Left renal cortex interstitium (tissue), 4 donors: Measurements from ENCODE around the gene PRKRA. TPM values are rescaled to one million over a fixed set of nuclear protein-coding genes. Genes with fewer than 3 reads are reported as not detected.
"Not testable (repeated sequence)": the region's sequence is repeated elsewhere in the genome, so short reads cannot be mapped to it uniquely, and the experiment has no call there.

Experiments used
- DNase-seq, 4 donors: peaks; one replicate each; pipeline ENCODE4 v3.0.0-alpha.2; 2013; ENCODE audit warnings: low read depth in 4 of 4, low spot score in 2 of 4, missing footprints in 1 of 4
- polyA plus RNA-seq, 4 donors: library from polyadenylated mRNA; unstranded; fragments of 120-200 nt; gene quantifications; one replicate each; pipeline ENCODE4 v1.2.1, GENCODE V29; 2013; ENCODE audit not compliant: insufficient read length in 4 of 4

Gene PRKRA
- polyA plus RNA-seq = 10 to 100 TPM; 70.8 to 89.7 (median 79.2) TPM

DNA sequence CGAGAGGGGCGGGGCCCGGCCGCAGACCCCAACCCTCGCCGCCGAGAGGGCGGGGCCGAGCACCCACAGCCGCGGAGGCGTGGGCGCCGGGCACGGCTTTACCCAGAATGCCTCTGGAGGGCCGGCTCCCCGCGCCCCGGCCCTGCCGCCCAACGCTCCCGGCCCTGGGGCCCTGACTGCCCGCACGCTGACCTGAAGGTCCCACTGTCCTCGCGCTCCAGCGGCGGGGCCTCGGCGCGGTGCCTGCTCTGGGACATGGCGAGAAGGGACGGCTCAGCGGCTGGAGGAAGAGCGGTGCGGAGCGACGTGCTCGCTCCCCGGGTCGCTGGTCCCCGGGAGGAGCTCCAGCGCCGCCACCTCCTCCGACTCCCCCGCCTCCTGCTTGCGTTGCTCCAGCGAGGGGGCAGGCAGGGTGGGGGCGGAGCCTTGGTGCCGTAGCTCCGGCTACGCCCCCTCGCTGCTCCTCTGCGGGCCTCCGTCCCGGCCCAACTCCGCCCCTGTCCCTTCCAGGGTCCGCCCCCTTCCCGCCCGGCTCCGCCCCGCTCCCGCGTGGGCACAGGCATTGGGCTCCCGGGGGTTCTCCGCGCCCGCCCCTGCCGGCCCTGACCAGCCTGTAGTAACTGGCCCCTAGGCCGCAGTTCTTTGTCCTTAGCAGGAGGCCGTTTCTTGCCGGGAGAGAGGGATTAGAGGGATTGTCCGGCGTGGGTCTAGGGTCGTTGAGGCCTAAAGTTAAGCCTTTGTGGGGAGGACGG lies at the start of gene PRKRA, which contains the start of gene PJVK:
TSS of gene PRKRA (minus strand) at position 402 of the 752 bp plus-strand sequence. CDS start at position 257, 145 bp downstream.
TSS of gene PJVK (plus strand) at position 605 of the 752 bp plus-strand sequence. CDS start 2,032 bp downstream, outside the sequence.
- peak; percentile 91 to 95 (median 94) for DNase-seq

DNA sequence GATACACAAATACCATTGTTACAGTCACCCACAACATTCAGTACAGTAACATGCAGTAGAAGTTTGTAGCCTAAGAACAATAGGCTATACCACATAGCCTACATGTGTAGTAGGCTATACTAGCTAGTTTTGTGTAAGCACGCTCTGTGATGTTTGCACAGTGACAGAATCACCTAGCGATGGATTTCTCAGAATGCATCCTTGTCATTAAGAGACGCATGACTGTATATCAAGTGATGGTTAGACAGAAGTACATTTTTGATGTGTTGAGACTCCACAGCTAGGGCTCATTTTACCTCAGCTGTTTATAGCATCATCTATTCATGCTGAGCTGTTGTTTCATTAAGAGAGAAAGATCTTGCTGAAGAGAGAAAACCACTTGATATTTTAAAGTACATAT lies 48.7 kb upstream of the PRKRA start:
- no peak for DNase-seq

DNA sequence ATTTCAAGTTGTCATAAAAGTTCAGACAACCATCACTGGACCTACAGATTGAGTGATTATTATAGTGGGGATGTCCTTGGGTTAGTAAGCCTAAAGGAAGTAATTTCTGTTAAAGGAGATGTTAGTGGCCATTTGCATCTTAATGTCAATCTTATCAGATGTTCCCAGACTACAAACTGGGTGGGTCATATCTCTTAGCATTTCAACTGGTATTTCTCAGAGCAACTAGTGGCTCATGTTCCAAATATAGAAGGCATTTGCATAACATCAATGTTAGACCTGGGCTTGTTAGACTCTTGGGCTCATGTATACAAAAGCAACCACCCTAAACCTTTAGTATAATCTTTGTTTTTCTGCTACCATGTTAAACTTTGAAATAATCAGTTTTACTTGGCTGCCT lies 47.2 kb upstream of the PRKRA start:
- DNase-seq = no peak

DNA sequence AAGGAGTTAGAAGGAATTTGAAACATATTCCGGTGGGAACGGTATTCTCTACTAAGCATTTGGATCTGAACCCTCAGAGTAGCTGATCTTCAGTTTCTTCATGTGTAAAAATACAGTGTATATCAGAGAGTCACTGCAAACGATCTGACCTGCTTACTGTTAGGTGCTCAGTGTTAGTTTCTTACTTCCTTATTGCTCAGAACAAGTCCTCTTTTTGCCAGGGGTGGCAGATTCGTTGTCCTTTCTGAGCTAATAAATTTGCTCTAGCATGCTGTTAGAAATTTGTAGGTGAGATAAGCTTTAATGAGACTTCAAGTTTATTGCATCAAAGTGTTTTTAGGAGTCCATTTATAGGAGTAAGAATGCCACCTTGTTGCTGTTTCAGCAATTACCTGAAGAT lies 45.1 kb upstream of the PRKRA start:
- DNase-seq = no peak

DNA sequence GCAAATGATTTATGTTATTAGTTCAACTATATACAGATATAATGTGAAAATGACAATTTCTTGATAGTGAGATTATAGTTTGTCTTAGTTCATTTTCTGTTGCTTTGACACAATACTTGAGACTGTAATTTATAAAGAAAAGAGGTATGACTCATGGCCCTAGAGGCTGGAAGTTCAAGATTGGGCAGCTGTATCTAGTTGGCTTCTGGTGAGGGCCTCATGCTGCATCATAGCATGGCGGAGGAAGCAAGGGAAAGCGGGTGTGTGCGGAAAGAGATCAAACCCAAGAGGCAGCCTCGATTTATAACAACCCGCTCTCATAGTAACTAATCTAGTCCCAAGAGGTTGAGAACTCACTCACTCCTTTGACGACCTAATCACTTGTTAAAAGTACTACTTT lies 40.6 kb upstream of the PRKRA start:
- DNase-seq = no peak

DNA sequence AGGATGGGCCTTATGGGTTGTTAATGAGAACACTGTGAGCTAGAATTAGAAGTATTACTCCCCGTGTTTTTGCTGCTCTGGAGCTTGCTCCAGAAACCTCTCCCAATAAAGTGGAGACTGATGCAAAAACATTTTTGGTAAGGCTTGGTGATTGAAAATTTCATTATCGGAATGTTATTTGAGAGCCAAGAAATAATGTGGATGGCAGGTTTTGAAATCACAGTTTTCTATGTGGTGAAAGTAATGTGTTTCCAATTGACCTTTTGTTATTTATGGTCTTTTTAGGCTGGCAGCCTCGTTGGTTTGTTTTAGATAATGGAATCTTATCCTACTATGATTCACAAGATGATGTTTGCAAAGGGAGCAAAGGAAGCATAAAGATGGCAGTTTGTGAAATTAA lies 34.4 kb upstream of the PRKRA start:
- no peak for DNase-seq

DNA sequence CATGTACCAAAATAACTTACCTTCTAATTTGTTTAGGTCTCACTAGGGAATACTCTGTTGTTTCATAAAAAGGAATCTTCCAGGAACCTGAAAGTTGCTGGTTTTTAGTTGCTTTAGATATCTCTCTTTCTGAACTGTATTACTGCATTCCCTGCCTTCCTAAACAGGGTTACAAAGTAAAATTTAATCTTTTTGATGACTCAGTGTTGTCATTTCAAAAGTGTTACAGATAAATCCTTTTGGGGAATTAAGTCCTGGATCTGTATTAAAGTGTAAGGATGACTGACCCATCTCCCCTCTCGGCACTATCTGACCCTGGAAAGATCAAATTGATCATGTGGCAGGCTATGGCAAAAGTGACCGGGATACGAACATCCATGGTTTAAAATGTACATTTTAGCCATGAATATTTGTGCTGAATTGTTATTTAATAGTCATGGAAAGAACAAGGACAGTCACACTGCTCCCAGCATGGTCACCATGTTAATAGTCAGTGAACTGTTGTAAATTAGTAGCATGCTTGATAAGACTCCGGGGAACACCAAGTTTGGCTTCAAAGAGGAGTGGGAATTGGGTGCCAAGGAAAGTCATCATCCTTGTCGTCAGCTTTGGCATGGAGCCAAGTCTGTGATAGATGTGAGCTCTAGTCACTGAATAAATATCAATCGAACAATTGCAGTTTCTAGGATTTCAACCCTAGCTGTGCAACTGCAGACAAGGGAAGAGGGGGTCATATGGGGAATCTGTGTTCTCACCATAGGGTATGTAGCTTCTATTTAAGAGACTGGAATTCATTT lies 33.5 kb upstream of the PRKRA start:
- DNase-seq = no peak

DNA sequence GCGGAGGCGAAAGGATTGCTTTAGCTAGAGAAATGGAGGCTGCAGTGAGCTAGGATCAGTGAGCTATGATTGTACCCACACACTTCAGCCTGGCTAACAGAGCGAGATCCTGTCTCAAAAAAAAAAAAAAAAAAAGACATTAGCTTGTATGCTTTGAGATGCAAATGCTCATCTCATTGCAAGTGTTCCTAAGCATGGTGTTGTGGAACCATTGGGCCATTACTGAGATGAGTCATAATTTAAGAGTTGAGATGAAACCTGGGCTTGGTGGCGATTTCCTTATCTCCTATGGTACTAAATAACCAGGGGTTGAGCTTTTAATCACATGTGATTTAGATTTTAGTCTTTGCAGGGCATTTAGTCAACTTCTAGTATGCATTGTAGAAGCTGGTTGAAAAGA lies 31.5 kb upstream of the PRKRA start:
- no peak for DNase-seq

DNA sequence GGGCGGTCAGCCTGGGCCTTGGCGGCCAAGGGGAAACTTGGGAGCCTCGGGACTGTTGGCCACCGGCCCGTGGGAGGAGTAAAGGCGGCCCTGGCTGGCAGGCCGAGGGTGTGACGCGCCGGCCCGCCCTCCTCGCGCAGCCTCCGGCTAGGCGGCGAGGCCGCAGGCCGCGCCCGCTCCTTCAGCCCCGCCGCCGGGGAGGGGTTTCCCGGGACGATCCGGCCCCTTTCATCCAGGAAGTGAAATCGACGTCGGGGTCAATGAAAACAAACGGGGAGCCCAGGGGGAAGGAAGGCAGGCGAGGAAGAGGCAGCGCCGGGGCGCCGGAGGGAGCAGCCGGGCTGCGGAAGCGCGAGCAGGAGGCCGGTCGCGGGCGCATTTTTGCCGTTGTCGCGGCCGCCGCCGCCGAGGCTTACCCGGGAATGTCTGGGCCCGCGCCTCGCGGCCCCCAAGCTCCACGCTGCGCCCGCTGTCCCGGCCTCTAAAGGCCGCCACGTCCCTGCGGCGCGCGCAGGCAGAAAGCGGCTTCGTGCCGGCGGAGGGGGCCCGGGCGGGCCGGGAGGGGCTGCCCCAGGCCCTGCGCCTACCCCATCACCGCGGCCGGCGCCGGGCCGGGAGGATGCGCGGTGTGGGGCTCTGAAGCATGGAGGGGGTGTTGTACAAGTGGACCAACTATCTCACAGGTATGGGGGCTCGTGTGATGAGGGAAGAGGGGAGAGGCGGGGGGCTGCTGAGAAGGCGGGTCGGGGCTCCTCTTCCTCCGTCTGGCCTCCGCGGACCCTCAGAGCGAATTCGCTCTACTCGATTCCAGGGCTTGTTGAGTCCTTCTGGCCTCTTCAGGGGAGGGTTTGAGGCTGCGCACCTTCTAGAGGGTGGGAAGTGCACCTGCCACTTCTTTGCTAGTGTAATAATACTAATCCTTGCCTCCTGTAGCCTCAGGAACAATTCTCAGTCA lies 29.5 kb upstream of the PRKRA start, which contains the start of gene PLEKHA3:
TSS of gene PLEKHA3 (plus strand) at position 231 of the 955 bp plus-strand sequence. CDS start at position 644, 413 bp downstream.
- DNase-seq = peak; percentile 65 to 86 (median 82)

DNA sequence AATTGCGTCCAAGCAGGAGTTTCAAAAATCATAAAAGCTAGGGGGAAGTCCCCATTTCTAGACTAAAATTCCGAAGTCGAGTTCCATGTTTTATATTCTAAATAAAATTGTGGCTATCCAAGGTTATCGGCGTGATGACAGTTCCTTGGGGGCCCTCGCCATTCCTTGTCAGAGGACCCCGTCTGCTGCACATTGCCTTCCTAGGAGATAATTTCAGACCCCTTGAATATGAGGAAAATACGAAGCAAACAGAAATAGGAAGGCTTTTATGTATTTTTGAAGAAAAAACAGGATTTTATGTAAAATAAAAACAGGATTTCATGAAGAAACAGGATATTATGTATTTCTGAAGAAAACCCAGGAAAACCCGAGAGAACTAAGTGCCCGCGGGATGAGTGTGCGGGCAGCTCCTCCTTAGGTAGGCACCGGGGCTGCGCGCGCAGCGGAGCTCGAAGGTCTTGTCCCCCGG lies 28.8 kb upstream of the PRKRA start:
- no peak for DNase-seq

DNA sequence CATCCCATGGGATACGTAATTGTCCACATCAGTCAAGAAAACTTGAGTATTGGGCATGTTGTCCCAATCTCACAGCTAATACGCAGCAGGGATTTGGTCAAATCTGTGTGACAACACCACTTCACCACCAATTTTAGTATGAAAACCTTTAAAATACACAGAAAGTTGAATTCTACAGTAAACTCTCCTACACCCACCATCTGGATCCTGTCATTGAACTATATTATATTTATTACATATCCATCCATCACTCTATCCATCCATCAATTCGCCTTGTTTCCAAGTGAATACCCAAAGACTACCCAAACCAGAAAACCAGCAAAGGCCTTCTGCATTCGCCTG lies 28.3 kb upstream of the PRKRA start:
- peak in 1 of 4 donors; percentile 3 for DNase-seq

DNA sequence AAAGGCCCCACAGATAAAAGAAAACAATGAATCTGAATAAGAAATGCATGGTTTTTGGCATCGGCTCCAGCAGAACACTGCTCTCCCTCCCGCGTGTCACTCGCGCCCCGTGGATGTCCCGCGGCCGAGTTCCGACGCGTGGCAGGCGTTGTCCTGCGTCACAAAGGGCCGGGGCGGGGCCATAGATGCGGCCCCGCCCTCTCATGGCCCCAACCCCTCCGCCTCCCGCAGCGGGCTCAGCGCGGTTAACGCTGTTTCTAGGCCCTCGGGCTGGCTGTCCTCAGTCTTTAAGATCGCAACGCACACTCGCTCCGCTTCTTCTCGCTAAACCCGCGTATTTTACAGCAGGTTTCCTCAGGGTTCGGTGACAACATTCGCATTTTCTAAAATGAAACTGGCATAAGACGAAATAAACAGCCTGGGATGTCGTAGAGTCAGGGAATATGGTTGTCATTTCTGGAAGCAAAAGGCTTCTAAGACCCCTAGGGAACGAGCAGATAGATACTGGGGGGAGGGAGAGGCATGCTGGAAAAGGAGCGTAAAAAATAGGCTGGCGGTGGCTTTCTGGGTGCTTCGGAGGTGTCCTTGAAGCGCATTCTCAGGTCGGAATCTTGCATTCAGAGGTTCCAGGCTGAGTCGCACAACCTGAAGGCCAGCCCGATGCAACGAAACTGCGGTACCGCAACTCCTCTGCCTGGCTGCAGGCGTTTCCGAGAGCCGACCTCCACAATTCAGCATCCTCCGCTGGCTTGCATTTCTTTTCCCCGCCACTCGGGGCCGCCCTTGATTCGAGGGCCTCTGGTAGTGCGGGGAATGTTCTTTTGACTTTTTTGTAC lies 27.7 kb upstream of the PRKRA start, which contains the start of gene FKBP7:
TSS of gene FKBP7 (minus strand) at position 162 of the 836 bp plus-strand sequence. CDS start at position 61, 101 bp downstream.
- peak; percentile 79 to 95 (median 83) for DNase-seq

DNA sequence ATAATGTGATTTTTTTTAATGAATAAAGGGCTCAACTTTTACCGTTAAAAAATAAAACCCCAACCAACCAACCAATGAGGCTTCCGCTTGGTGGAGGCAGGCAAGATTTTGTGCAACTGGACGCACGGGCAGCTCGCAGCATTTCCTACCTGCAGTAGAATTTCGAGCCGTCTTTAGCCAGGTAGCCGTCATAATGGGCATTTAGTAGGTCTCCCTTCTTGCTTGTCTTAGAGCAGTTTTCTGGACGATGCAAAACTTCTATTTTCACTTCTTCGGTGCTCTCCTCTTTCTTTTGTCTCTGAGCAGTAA lies 27.1 kb upstream of the PRKRA start:
- DNase-seq = peak in 2 of 4 donors; percentile 24 to 63

DNA sequence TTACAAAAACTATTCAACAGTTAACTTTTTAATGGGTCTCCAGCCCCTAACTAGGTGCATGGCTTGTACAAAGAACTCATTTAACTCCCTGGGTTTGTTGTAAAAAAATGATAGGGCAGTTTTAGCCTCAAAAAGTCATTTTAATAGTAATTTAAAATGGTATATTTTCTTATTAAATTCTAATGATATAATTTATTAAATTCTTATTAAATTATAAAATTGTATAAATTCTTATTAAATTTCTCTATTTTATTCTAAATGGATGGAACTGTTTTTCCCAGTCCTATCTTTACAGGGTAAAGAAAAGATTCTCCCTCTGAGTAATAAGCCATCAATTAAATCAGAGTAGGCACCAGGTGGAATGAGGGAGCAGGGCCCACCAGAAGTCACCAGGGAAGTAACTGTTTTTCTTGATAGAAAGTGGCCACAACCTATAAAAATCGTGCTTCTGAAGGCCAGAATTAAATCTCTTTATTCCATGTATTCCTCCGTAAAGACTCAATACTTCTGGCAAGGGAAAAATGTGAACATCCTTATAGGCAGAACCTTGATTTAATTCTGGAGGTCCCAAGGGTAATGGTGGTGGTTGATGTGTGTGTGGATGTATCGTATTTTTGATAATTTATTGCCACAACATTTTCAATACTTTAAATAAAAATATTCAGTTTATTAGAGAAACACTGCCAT lies 26.6 kb upstream of the PRKRA start:
- peak in 1 of 4 donors; percentile 81 for DNase-seq

DNA sequence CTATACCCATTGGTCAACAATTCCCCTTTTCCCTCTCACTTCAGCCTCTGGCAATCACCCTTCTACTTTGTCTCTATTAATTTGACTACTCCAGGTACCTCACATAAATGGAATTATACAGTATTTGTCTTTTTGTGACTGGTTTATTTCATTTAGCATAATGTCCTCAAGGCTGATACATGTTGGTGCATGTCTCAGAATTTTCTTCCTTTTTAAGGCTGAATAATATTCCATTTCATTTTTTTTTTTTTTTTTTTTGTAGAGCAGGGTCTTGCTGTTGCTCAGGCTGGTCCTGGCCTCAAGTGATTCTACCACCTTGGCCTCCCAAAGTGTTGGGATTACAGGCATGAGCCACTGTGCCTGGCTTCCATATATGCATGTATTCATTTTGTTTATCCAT lies 25.5 kb upstream of the PRKRA start:
- no peak for DNase-seq

DNA sequence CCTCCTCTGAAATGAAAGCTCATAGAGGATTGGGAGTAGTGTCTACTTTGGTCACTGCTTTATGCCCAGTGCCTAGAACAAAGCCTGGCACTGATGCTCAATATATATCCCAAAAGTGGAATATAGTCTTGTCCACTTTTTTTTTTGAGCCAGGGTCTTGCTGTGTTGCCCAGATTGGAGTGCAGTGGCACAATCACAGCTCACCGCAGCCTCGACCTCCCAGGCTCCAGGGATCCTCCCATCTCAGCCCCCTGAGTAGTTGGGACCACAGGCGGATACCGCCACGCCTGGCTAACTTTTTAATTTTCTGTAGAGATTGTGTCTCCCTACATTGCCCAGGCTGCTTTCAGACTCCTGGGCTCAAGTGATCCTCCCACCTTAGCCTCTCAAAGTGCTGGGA lies 23.6 kb upstream of the PRKRA start:
- DNase-seq = no peak

DNA sequence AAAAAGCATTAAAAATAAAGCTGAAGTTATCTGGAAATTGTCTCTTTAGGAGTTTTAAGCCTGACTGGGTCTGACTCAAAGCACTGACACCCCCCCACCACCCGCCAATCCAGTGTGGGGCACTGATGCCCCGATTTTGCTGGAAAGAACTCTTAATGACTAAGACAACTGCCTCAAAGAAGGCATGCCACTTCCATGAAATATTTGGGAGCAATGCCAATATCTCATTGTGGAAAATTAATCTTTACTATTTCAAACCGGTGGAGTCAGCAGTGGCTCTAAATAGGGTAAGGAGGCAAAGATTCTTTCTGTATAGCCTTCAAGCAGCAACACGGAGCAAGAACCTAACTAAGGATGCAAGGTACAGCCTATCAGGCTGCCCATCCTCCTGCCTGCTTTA lies 23.0 kb upstream of the PRKRA start:
- DNase-seq = no peak

DNA sequence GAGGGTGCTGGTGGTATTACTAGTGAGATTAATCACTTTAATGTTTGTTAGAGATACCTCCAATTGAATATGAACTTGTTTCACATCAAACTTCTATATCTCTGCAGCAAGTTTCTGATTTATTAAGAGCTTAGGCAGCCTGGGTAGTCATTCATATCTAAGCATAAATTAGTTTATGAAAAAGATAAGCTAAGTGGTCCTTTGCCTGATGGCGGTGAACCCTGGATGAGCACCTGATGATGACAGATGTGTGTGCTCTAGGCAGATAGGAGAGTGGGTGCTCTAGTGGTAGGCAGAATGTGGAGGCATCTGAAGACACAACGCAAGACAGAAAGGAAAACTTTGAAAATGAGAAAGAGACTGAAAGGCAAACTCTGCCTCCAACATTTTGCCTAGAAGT lies 22.4 kb upstream of the PRKRA start:
- DNase-seq = no peak

DNA sequence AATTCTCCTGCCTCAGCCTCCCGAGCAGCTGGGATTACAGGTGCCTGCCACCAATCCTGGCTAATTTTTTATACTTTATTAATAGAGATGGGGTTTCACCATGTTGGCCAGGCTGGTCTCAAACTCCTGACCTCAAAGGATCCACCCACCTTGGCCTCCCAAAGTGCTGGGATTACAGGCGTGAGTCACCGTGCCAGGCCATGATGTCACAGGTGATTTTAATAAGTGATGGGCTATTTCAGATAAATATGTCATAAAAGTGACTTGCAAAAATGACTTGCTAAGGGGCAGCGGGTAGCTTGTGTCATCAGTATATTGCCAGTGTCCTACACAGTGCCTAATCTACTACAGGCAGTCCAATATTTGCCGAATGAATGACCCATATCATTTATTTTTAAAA lies 20.3 kb upstream of the PRKRA start:
- DNase-seq = not testable (repeated sequence)
